NCI-H1048 (cell line): ENCODE results near the gene FTHL17.

Source experiments
- DNase-seq: peaks from one replicate; lab custom pipeline; 2025; lab: John Stamatoyannopoulos, UW

FTHL17 gene

GRCh38 chrX:31071725-31072124, at the start of gene FTHL17:
TSS of gene FTHL17 (minus strand) at chrX:31072041. CDS start at chrX:31071953, 88 bp downstream.
- DNase-seq: no peak

GRCh38 chrX:31117266-31117665, 45.4 kb upstream of the FTHL17 start:
- DNase-seq: no peak

GRCh38 chrX:31115398-31115797, 43.6 kb upstream of the FTHL17 start:
- no peak for DNase-seq

DNA sequence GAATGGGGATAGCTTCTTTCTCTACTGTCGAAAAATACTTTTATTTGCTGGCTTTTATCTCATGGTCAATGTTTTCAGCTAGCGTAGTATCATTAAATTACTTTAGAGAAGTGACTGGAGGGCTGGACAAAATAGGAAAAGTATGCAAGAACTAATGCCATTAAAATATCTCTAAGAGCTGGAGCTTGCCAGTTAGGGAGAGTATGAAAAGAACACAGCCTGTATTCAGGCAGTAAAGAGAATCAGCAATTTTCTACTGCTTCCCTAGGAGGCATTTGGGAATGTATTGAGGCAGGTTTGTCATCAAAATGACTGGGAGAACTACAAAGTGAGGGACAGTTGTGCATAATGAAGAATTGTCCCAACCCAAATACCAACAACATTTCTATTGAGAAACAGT, 43.0 kb upstream of the FTHL17 start:
- DNase-seq: no peak

- DNase-seq: no peak
These were observed 40.6 kb upstream of the FTHL17 start for GRCh38 chrX:31112226-31112999.

DNA sequence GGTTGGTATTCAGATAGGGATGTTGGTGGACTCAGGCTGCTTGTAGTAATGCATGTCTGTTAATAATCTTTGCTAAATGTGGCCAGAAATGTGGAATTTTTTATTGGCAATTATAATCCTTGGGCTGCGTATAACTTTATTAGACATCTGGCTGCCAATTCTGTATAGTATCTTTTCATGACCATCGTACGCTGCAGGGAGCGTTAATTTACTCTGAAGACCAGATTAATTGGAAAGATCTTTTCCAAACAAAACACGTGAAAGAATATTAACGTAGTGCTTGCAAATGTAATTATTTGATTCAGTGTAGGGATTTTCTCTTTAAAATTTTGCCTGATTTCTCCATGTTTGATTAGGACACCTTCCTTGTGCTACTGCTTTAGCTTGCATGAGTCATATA, 38.8 kb upstream of the FTHL17 start:
- no peak for DNase-seq

DNA sequence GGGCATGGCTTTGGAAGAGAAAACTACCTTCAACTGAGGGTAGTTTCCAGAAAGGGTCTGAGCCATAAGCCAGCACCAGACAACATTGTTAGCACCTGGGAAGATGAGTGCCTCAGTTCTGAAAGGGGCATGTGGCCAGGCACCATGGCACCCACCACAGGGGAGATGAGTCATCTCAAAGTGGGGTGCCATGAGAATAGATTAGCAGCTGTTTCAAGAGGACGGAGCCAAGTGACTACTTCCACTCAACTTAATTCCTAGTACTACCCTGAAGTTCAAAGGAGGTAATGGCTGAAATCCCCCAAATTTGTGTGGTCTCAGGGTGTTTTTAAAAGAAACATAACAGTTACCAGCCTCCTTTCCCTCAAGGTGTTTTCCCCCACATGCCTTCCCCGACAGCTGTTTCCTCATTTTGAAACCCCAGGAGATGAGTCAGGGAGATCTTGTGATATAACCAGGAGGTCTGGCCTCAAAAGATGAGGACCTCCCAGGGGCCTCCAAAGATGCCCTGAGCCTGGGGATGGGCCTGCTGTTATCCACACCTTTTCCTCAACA, 27.8 kb upstream of the FTHL17 start:
- no peak for DNase-seq

- no peak for DNase-seq
These were observed 26.2 kb upstream of the FTHL17 start for GRCh38 chrX:31098079-31098478.

GRCh38 chrX:31093639-31093975, 21.8 kb upstream of the FTHL17 start:
- DNase-seq: no peak

DNA sequence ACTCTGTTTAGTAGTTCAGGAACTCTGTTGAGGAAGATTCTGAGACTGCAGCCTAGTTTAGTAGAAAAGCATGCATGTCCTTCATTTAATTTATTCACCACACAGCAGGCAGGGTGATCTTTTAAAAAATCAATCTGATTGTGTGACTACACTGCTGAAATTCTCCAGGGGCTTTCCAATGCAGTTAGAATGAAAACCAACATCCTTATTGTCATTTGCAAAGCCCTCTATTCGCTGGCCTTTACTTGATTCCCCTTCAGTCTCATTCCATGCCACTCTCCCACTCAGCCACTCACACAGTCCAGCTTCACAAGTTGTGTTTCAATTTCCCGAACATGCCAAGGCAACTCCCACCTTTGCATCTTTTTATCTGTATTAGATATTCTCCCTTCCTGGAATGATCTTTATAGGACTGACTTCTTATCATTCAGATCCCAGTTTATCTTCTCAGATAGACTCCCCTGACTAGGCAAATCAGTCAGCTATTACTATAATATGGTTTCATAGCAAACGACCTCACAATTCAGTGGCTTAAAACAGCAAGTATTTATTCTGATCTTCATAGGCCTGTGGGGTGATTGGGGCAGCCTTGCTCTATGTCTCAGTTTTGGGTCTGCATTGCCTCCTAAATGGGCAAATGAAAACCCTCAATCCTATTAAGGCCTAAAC, 21.3 kb upstream of the FTHL17 start:
- no peak for DNase-seq

- no peak for DNase-seq
These were observed 20.6 kb upstream of the FTHL17 start for GRCh38 chrX:31092476-31092875.

DNA sequence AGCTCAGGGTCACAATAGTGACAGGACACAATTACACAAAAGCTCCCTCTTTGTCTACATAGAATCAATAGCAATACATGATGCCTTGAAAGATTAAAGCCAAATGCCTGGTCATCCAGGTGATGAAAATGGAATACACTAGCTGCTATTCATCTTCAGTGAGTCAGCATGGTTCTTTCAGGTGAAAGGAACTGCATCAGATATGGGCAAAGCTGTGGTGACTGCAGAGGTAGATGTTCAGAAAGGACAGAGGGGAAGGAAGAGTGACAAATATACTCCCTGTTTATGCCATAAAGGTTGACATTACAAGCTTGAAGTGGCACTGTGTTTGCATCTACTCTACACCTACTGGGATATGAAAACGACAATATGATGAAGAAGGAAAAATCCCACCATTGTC, 20.0 kb upstream of the FTHL17 start:
- DNase-seq: no peak

GRCh38 chrX:31074522-31074921, 2.7 kb upstream of the FTHL17 start:
- no peak for DNase-seq

DNA sequence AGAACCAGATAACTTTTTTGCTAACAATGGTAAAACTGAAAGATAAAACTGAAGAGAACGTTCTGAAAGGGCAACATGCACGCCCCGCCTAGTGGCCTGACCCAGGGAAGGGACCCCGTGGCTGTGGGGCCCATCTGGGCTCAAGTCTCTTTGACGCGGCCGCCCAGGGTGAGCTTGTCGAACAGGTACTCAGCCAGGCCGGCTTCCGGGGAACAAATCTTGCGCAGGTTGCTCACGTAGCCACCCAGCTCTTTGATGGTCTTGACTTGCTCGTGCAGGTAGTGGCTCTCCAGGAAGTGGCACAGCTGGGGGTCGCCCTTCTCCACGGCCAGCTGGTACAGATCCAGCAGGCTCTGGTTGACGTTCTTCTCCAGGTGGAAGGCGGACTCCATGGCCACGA, 579 bp downstream of the FTHL17 start:
- no peak for DNase-seq

DNA sequence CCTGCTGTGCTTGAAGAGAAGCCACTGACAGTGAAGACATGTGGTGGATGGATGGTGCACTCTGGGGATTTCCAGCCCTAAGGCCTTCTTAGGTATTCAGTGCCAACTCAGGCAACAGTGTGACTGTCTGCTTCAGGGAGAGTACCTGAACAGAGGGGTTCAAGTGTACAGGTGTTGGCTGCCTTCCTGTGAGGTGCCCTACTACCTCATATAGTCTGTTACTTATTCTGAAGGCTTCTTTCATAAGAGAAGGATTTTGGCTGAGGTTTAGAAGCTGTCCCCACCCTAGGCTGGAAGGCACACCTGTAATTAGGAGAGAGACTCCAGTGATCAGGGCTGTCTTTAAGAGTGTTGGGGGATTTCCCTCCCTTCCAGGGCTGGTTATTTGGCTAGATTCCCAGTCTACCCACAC, 1.8 kb downstream of the FTHL17 start:
- no peak for DNase-seq

- no peak for DNase-seq
These were observed 8.7 kb downstream of the FTHL17 start for GRCh38 chrX:31063114-31063513.

DNA sequence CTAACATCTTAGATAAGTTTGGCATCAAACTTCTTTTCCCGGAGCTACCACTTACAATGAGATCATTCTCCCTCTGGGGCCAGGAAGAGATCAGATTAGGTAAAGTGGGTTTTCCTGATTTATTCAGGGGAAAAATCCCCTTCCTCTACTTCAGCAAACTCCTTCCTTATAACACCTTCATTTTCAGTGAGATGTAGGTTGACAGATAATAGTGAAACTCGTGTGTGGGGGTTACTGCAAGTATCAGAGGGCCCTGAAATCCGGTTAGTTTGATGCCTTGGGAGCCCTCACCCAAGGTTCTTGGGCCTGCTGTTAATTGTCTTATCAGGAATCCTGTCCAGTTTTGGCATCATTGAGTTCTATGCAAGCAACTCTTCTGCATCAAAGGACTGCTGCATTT, 10.8 kb downstream of the FTHL17 start:
- no peak for DNase-seq

GRCh38 chrX:31060016-31060415, 11.8 kb downstream of the FTHL17 start:
- no peak for DNase-seq

DNA sequence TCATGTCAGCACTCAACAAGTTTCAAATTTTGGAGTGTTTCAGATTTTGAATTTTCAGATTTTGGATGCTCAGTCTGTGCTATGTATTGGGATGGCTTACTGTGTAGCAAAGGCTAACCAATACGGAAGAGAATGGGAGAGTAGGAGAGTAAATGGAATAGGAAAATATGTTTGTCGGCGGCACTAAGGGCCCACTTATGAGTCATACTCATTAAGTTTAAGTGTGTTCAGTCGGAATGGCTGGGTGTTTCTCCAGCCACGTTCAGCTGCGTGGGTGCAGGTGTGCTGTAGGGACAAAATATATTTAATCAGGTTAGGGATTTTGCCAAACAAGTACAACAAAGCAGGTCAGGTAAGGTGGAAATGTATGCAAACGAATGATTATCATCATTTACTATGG, 13.6 kb downstream of the FTHL17 start:
- DNase-seq: no peak

DNA sequence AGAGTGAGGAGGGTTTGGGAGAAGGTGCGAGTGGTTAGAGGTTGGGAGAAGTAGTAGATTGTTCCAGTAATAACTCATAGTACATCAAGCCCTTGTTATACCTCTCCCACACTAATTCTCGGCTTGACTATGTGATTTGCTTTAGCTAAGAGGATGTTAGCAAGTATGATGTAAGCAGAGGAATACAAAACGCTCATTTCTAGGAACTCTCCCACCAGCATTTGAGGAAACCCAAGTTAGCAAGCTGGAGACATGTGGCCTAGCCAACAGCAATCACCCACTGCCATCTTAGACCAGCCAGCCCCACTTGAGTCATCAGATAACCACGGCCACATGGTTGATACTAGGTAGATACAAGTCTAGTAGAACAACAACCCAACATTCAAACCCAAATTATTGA, 14.2 kb downstream of the FTHL17 start:
- DNase-seq: no peak

DNA sequence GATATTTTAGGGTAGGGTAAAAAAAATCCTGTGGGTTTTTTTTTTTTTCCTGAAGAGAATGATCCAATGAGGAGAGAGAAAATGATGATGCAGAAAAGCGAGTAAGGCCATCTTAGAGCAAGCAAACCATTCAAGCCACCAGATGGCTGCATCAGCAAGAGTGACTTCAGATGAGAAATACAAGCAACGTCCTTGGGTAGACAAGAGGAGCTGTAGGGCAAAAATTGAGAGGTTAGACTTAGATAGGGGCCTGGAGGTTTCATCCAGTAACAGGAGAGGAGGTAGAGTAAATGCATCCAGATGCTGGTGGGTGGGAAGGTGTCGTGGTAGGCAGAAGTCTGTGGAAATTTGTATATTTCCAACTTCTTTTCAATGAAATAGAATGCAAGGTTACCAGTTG, 14.6 kb downstream of the FTHL17 start:
- no peak for DNase-seq

DNA sequence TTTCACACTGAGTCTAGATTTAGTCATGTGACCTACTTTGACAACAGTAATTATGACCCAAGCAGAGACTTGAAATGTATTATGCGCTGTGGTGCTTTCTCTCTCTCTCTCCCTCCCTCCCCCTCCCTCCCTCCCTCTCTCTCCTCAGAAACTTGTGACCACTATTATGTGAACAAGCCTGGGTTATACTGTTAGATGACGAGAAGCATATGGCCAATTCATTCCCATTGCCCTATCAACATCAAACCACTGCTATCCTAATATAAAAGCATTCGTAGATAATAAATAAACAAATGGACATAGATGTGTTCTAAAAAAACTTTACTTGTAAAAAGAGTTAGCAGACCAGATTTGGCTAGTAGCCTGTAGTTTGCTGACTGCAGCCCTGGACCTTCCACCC, 18.2 kb downstream of the FTHL17 start:
- DNase-seq: no peak

GRCh38 chrX:31039327-31039711, 32.5 kb downstream of the FTHL17 start:
- DNase-seq: no peak
